GM18873 (cell line): ENCODE measurements around the gene LMOD3.

Experiments used
- ATAC-seq: cut with Tn5 transposase; IDR thresholded peaks from one replicate; pipeline ENCODE4 v1.9.1; 2021; ENCODE audit warnings: mild to moderate bottlenecking, moderate library complexity, moderate number of reproducible peaks; ENCODE audit not compliant: unreplicated experiment, low FRiP score

LMOD3 gene

DNA sequence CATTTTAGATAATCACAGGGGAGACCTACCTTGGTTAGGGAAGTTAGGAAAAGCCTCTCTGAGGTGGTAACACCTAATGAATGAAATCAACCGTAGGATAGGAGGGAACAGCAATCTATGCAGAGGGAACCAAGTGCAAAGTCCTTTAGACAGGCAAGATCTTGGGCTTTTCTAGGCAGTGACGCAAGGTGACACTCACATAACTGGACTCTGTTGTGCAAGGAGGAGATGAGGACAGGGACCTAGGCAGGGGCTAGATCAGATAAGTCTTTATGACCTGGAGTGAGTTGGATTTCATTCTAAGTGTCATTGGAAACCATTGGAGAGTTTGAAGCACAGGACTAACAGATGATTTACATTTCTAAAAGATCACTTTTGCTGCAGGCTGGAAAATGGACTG, 4.6 kb upstream of the LMOD3 start:
- no peak for ATAC-seq

- no peak for ATAC-seq
Observed at GRCh38 chr3:69126216-69126615, 3.8 kb upstream of the LMOD3 start.

DNA sequence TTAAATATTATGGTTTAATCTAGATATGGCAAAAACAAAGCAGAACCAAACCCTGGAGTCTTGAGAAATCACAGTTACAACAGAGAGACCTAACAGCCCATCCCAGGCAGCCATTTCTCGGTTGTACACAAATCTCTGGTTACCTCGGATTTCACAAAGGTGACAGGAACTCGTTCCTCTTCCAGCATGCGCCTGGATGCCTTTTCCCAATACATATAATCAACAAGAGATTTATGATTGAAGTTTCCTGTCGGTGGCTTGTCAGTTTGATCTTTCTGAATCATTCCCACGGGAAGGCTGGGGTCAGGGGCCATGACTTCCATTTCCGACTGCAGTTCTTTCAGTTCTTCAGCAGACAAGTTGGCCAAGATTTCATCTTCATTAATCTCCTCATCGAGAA, 445 bp downstream of the LMOD3 start:
- ATAC-seq: no peak

DNA sequence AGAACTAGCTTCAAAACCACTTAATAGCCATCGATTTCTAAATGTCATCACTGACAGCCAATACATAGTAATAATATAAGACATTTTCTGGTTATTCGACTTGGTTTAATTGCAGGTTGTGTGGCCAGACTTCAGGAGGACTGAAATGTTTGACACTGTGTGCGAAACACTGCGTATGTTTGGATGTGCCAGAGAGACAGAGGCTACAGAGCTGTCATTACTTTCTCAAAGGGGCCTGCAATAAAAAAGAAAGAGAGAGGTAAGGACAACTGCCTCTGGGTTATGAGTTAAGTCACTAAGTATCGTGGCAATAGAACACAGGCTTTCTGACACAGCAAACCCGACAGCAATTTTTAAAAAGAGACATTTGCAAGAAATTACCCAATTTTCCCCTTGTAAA, 882 bp downstream of the LMOD3 start:
- ATAC-seq: no peak

GRCh38 chr3:69120879-69121464, 1.4 kb downstream of the LMOD3 start:
- peak; percentile 76 for ATAC-seq

- ATAC-seq: no peak
Observed at GRCh38 chr3:69119681-69120080, 2.7 kb downstream of the LMOD3 start.

DNA sequence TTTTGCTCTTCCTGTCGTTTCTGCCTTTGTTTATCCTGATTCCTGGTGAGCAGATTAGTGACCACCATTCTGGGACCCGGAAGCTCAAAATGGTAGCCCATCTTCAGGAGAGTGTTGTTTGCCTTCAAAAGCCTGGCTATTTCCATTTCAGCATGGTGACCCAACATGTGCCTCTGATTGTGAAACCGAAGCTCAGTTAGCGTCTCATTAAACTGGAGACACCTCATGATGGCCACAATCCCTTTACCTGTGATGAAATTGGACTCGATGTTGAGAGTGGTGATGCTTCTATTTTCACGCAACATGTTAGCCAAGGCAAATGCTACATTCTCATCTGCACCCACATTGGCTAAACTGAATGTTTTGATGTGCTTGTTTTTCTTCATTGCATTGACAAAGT, 3.3 kb downstream of the LMOD3 start:
- no peak for ATAC-seq

DNA sequence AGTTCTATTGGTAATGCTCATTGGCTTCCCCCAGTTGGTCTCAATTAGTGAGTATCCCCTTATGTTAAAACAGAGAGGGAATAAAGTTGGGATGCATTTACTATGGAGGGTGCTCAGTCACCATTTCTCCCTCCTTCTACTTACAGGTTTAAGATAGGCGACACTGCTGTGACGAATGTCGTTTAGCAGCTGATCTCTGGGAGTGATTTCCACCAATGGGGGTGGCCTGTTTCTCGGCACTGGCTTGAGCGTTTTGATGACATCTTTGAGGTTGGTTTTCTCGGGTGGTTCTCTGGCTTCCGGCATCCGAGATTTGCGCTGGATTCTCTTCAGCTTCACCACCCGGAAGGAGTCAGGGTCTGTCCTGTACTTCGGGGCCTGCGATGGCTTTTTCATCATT, 3.8 kb downstream of the LMOD3 start:
- ATAC-seq: no peak

- no peak for ATAC-seq
Observed at GRCh38 chr3:69116897-69117296, 5.5 kb downstream of the LMOD3 start.

GRCh38 chr3:69116162-69116561, 6.2 kb downstream of the LMOD3 start:
- ATAC-seq: no peak

- ATAC-seq: no peak
Observed at GRCh38 chr3:69115731-69116130, 6.7 kb downstream of the LMOD3 start.

DNA sequence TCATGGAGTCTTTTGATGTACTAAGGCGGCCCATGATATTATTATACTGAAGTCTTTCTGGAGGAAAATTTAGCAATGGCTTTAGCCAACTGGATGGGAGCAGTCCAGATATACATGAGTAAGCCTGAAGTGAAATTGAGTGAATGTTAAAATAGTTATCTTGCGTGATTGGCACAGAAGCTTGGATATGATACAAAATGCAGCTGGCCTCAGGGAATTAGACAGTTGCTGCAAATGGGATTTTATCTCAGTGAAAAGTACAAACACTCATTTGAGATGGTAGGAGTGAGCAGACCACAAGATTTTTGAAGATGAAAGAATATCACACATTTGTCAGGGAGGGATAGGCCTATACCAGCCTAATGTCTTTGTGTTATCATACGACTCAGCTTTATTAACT, 8.9 kb downstream of the LMOD3 start:
- no peak for ATAC-seq

DNA sequence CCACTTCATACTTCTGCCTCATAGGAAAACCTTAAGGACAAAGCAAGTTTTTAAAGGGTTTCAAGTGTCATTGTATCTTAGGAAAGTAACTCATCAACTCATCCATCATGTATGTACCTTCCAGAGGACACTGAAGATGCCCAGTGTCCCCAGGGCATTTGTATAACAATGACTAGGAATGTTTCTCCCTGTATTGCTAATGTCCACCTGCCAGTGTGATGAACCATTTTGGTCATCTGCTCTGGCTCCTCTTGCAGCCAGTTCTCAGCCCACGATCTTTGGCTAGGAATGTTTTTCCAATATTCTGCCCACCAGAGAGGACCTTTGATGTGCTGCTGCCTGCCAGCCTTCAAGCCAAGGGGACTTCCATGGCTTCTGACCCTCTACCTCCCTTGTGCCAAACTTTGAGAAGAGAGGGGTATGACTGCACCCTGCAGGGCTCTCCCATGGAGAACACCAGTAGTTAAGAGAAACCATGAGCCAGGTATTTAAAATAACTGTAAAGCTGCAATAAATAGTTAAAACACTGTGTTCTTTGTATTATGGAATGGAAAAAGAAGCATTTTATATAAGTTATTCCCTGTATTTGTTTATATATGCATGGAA, 11.4 kb downstream of the LMOD3 start:
- no peak for ATAC-seq

- no peak for ATAC-seq
Observed at GRCh38 chr3:69108811-69109210, 13.6 kb downstream of the LMOD3 start.

DNA sequence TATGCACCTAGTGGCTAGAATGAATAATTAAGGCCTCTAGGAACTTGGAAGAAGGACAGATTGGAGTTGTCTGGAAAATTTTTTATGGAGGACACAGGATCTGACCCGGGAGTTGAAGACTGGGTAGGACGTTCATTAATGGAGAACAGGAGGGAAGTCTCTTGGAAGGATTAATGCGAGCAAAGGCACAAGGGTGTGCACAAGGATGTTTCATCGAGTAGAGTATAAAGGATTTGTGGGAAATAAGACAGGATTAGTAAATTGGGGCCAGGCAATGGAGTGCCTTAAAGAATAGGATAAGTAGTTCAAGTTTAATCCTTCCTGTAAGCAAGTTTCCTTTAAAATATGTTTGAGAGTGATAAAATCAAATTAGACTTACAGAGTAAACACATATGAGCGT, 14.6 kb downstream of the LMOD3 start:
- no peak for ATAC-seq

GRCh38 chr3:69105320-69105719, 17.1 kb downstream of the LMOD3 start:
- ATAC-seq: no peak

GRCh38 chr3:69104586-69104985, 17.8 kb downstream of the LMOD3 start:
- no peak for ATAC-seq

GRCh38 chr3:69103123-69103522, 19.3 kb downstream of the LMOD3 start:
- ATAC-seq: no peak

DNA sequence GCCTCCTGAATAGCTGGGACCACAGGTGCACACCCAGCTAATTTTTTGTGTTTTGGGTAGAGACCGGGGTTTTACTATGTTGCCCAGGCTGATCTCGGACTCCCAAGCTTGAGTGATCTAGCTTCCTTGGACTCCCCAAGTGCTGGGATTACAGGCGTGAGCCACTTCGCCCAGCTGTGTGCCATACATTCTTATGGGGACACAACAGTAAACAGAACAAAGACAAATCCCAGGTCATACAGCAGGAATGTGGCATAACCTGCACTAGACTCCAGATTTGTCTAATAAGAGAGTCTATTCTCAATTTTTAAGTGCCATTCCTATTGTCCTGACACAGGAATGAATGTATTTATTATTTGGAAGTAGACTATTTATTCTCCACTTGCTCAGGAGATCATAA, 20.0 kb downstream of the LMOD3 start:
- ATAC-seq: no peak

GRCh38 chr3:69099576-69099975, 22.8 kb downstream of the LMOD3 start:
- no peak for ATAC-seq

GRCh38 chr3:69097407-69098086, 24.8 kb downstream of the LMOD3 start:
- ATAC-seq: no peak

DNA sequence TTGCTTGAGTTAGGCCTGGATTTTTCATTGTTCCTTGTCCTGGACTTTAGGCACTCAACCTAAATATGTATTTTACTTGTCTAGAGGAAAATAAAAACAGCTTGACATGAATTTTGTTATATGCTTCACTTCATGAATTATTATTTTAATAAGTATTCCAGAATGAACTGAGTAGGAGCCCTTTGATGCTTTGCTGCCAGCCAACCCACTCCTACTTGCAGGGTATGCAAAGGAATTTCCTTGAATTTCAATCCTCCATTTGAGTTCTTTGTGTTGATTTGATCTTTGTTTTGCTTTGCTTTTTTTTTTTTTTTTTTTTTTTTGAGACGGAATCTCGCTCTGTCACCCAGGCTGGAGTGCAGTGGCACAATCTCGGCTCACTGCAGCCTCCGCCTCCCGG, 26.1 kb downstream of the LMOD3 start:
- ATAC-seq: no peak
